Measurements from ENCODE around the gene CRB1.

Gene CRB1

DNA sequence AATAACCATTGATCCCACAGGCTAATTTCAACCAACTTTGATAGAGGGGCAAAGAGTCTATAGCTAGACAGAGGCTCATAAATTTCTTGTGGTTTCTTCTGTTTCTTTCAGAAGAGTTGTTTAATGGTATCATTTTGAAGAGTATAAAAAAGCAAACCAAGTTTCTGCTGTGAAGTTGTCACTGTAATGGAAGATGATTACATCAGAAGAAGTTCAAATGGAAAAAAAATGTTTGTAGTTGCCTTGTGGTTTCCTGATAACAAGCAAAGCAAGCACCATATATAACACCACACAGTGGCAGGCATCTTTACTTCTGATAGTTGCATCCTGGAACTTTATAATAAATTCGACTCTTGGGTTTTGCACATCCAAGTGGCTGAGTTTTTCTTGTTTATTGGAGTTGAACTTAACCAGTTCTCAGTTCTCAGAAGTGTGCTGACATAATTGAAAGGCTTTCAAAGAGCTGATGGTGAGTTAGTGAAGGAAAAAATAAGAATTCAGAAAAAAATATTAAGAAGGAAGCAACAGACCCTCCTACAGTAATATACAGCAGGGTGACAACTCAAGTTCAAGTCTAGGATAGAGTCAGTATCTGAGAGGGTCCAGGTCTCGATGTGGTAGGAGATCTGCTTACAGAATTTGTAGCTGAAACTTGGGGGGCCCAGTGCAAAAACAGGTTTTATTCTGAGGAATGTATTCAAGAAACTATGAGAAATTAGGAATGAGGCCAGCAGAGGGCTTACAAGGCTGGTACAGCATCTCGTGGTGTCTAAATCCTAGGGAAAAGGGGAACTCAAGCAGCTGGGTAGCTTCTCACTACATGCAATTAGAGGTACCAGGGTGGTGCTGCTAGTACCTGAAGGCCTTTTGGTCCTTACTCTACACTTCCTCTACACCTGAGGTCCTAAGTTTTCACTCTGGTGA is 123.5 kb downstream of the CRB1 start:
- no peak for DNase-seq (ENCODE audit: low read depth)
- H3K4me3 ChIP-seq (ENCODE audit: low read depth, low read length), result no peak overlapping the region
- TF ChIP-seq, protein P1, sequence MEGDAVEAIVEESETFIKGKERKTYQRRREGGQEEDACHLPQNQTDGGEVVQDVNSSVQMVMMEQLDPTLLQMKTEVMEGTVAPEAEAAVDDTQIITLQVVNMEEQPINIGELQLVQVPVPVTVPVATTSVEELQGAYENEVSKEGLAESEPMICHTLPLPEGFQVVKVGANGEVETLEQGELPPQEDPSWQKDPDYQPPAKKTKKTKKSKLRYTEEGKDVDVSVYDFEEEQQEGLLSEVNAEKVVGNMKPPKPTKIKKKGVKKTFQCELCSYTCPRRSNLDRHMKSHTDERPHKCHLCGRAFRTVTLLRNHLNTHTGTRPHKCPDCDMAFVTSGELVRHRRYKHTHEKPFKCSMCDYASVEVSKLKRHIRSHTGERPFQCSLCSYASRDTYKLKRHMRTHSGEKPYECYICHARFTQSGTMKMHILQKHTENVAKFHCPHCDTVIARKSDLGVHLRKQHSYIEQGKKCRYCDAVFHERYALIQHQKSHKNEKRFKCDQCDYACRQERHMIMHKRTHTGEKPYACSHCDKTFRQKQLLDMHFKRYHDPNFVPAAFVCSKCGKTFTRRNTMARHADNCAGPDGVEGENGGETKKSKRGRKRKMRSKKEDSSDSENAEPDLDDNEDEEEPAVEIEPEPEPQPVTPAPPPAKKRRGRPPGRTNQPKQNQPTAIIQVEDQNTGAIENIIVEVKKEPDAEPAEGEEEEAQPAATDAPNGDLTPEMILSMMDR (IDR thresholded peaks at IDR 0.05; ENCODE audit: control insufficient read depth, extremely low read depth, insufficient read depth), result no peak

- no peak overlapping the region for H3K4me3 ChIP-seq (ENCODE audit: low read depth, low read length)
- TF ChIP-seq, protein P1 (IDR thresholded peaks at IDR 0.05; ENCODE audit: control insufficient read depth, extremely low read depth, insufficient read depth), result no peak
- DNase-seq (ENCODE audit: low read depth), result no peak
These were observed 124.5 kb downstream of the CRB1 start for GRCh38 chr1:197392541-197392940.

- TF ChIP-seq, protein P1 (IDR thresholded peaks at IDR 0.05; ENCODE audit: control insufficient read depth, extremely low read depth, insufficient read depth), result no peak
- no peak overlapping the region for H3K4me3 ChIP-seq (ENCODE audit: low read depth, low read length)
- DNase-seq (ENCODE audit: low read depth), result no peak
These were observed 125.1 kb downstream of the CRB1 start for GRCh38 chr1:197393105-197393504.

- DNase-seq (ENCODE audit: low read depth), result no peak
- no peak overlapping the region for H3K4me3 ChIP-seq (ENCODE audit: low read depth, low read length)
- TF ChIP-seq, protein P1 (IDR thresholded peaks at IDR 0.05; ENCODE audit: control insufficient read depth, extremely low read depth, insufficient read depth), result no peak
These were observed 125.7 kb downstream of the CRB1 start for GRCh38 chr1:197393772-197394171.

DNA sequence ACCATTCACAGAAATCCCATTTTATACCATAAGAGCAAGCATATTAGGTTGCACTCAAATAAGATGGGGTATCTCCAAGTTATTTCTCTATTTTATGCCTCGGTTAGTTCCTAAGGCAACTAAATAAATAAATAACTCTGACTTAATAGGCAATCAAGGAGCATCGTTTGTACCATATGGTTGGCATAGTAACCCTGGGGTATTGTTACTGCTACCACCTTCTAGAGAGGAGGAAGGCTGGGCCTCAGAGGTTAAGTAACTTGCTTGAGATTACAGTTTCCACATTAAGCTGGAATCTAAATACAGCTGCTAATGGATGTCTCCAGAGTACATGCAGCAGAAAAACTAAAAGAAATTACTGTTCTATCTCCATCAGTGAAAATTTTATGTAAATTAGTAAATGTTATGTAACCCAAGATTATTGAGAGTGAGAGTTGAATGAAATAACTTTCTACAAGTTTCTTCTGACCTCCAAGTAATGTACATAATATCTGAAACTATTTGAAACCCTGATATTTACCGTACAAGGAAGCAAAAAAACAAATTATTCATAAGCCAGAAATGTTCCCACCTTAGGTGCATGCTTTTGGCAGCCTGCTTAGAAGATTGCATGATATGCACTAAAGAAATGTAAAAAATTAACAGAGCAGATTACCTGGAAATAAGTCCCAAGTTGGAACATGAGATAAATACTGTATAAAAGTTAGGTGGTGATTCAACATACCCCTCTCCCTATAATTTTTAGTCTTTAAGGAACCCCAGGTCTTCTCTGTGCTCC is 127.0 kb downstream of the CRB1 start:
- no peak for DNase-seq (ENCODE audit: low read depth)
- TF ChIP-seq, protein P1 (IDR thresholded peaks at IDR 0.05; ENCODE audit: control insufficient read depth, extremely low read depth, insufficient read depth), result no peak
- no peak overlapping the region for H3K4me3 ChIP-seq (ENCODE audit: low read depth, low read length)

DNA sequence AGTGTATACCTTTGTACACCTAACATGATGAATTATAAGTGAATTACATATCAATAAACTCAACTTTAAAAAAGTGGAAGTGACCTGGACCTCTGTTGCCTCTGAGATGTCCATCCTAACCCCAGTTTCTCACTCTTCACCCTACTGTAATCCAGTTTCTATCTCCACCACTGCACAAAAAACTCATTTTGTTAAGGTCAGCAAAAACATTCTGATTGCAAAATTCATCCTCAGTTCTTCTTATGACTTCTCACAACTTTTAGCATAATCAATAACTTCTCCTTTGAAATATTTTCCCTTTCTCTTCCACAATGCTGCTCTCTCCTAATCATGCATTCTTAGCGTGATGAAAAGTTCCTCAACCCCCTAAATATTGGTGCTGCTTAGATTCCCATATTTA is 129.8 kb downstream of the CRB1 start:
- DNase-seq (ENCODE audit: low read depth), result no peak
- TF ChIP-seq, protein P1 (IDR thresholded peaks at IDR 0.05; ENCODE audit: control insufficient read depth, extremely low read depth, insufficient read depth), result no peak
- H3K4me3 ChIP-seq (ENCODE audit: low read depth, low read length), result no peak overlapping the region

All from LNCaP clone FGC (cell line).